ENCODE measurements around the gene IFRD1. TPM values are rescaled to one million over a fixed set of nuclear protein-coding genes. Genes with fewer than 3 reads are reported as not detected.

IFRD1 gene
- total and polyA plus RNA-seq, 3 donors from 2014 or later = 50.9 to 99.8 (median 84.7) TPM

DNA sequence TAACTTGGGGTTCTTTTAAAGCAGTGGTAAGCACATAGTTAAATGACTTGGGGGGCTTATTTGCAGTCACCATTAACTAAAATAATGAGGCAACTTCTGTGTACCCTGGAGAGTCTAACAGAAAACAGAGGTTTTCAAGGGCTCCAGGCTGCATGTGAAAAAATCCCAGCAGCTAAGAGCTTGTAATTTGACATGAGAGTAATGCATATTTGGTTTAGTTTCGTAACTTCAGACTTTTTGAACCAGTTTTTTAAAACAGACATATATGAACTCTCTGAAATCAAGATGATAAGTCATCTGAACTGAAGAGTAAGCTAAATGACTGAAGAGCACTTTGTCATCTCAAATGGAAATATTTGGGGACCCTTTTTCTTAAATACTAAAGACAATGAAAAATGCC lies 40.2 kb upstream of the IFRD1 start:
- TF ChIP-seq, protein P1, sequence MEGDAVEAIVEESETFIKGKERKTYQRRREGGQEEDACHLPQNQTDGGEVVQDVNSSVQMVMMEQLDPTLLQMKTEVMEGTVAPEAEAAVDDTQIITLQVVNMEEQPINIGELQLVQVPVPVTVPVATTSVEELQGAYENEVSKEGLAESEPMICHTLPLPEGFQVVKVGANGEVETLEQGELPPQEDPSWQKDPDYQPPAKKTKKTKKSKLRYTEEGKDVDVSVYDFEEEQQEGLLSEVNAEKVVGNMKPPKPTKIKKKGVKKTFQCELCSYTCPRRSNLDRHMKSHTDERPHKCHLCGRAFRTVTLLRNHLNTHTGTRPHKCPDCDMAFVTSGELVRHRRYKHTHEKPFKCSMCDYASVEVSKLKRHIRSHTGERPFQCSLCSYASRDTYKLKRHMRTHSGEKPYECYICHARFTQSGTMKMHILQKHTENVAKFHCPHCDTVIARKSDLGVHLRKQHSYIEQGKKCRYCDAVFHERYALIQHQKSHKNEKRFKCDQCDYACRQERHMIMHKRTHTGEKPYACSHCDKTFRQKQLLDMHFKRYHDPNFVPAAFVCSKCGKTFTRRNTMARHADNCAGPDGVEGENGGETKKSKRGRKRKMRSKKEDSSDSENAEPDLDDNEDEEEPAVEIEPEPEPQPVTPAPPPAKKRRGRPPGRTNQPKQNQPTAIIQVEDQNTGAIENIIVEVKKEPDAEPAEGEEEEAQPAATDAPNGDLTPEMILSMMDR (IDR thresholded peaks at IDR 0.05) = no peak
- TF ChIP-seq POLR2A (IDR thresholded peaks at IDR 0.05) = no peak
- intact Hi-C loops (cut with DNase I; ENCODE audit: low total_unique reads) = loop anchor here (10.0 kb wide), 1 partner anchor 645 kb away; no protein-coding TSS in a partner anchor
- DNase-seq = no peak
- Histone ChIP-seq H3K27ac (no peak overlapping the region), H3K27me3 (no peaks in the 10 kb centered on the region), H3K36me3 (ENCODE audit: low read depth, missing control alignments) (no peaks in the 10 kb centered on the region), H3K4me3 (no peak overlapping the region), H3K4me1 (no peaks in the 10 kb centered on the region), H3K9me3 (no peaks in the 10 kb centered on the region)
- 94 to 98% methylated on average over 1 of the region's 1 CpG for WGBS, 2 donors

DNA sequence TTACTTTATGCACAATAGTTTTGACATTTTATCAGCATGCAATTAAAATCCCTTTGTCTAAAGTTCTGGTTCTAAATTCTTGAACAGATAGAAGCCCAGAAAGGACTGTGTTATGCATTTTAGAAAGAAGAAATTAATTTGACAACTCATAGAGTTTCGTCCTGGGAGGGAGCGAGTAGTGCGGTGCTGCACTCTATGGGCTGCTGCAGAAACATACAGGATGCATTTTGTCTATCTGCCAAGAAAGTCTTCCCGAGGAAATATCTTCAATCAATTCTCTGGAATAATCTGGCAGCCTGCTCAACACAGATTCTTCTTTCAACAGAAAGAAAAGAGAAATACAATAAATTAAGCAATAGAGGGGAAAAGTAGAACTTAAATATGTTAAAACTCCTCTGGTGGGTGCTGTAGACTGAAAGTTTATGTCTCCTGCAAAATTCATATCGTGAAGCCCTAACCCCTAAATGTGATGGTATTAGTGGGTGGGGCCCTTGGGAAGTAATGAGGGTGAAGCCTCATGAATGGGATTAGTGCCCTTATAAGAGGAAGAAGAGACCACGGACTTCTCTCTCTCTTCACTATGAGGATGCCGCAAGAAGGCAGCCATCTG lies 39.0 kb upstream of the IFRD1 start:
- intact Hi-C loops (cut with DNase I; ENCODE audit: low total_unique reads) = loop anchor here (10.0 kb wide), 1 partner anchor 646 kb away; no protein-coding TSS in a partner anchor
- WGBS, 2 donors = 50 to 51% methylated on average over 7 of the region's 7 CpGs
- no peak overlapping the region for H3K27ac ChIP-seq

DNA sequence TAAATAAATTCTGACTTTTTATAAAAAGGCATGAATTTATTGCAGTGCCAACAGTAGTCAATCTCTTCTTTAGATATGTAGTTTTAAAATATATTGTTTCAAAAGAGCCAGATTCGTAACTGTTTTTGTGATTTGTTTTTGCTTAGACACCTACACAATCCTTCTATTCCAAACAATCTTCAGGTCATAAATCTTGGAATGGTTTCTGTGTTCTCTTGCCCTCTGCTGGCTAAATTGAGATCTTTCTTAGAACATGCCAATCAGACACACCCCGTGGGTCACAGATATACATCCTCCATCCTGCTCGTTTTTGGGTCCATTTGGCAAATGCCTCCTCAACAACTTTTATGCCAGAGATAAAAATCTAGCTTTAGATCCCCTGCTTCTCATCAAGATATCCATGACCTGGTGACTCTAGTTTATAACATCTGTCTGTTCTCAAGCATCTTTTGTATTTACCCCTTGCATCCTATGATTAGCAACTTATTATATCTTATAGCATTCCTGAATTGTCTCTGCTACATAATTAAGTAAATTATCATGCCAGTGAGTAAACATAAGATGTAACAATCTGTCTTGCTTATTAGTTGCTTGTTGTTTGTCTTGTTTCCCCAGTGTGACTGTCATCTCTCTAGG lies 35.3 kb upstream of the IFRD1 start:
- TF ChIP-seq, protein P1 (IDR thresholded peaks at IDR 0.05) = peak; percentile 28 to 44 (median 36)
- no peak for TF ChIP-seq POLR2A (IDR thresholded peaks at IDR 0.05)
- H3K4me1 ChIP-seq = no peaks in the 10 kb centered on the region
- H3K4me3 ChIP-seq = no peak overlapping the region
- no peaks in the 10 kb centered on the region for H3K27me3 ChIP-seq
- intact Hi-C loops (cut with DNase I; ENCODE audit: low total_unique reads) = loop anchor here (10.0 kb wide), 1 partner anchor 650 kb away; no protein-coding TSS in a partner anchor
- no peak overlapping the region for H3K27ac ChIP-seq
- no peak for DNase-seq
- 37 to 49% methylated on average over 3 of the region's 3 CpGs for WGBS, 2 donors
- H3K9me3 ChIP-seq = no peaks in the 10 kb centered on the region
- no peaks in the 10 kb centered on the region for H3K36me3 ChIP-seq (ENCODE audit: low read depth, missing control alignments)

More for the DNA sequence above, 39.0 kb upstream of the IFRD1 start:
- Histone ChIP-seq H3K36me3 (ENCODE audit: low read depth, missing control alignments) (no peaks in the 10 kb centered on the region), H3K9me3 (no peaks in the 10 kb centered on the region), H3K4me3 (no peak overlapping the region), H3K27me3 (no peaks in the 10 kb centered on the region), H3K4me1 (no peaks in the 10 kb centered on the region)
- DNase-seq = peak; percentile 57
- no peak for TF ChIP-seq POLR2A (IDR thresholded peaks at IDR 0.05)
- TF ChIP-seq, protein P1 (IDR thresholded peaks at IDR 0.05) = peak; percentile 33 to 52 (median 34)

DNA sequence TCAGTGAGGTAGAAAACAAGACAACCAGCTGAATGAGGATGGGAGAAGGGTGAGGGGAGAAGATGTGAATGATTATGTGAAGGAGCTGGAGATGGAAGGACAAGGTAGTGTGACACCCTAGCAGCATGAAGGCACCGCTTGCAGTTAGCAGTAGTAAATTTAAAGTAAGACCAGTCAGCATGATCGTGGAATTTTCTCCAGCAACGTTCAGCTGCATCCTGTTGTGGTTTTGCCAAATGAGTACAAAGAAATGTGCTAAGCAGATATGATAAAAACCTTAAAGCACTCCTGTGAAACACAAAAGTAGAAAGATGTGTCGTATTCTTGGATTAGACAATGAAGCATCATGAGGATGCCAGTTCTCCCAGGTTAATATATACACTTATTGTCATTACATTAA lies 34.1 kb upstream of the IFRD1 start:
- Histone ChIP-seq H3K4me3 (no peak overlapping the region), H3K27ac (no peak overlapping the region), H3K36me3 (ENCODE audit: low read depth, missing control alignments) (no peaks in the 10 kb centered on the region), H3K9me3 (no peaks in the 10 kb centered on the region), H3K4me1 (no peaks in the 10 kb centered on the region), H3K27me3 (no peaks in the 10 kb centered on the region)
- 55 to 65% methylated on average over 4 of the region's 4 CpGs for WGBS, 2 donors
- DNase-seq = no peak
- no peak for TF ChIP-seq POLR2A (IDR thresholded peaks at IDR 0.05)
- TF ChIP-seq, protein P1 (IDR thresholded peaks at IDR 0.05) = no peak
- intact Hi-C loops (cut with DNase I; ENCODE audit: low total_unique reads) = loop anchor here (10.0 kb wide), 1 partner anchor 651 kb away; no protein-coding TSS in a partner anchor
